Stomach (tissue), 4 donors: Measurements from ENCODE around the gene NR4A1.

Source experiments
- CTCF ChIP-seq, 7 experiments: fragments of 450-650 bp in 4 of 7; fragments of 200-600 bp in 3 of 7; sonication (generic) in 3 of 7; IDR thresholded peaks; one replicate each; pipeline ENCODE4 v1.5.1; 2016 to 2019; ENCODE audit warnings: antibody characterized with exemption in 7 of 7, control low read depth in 2 of 7, mild to moderate bottlenecking in 1 of 7
- POLR2A ChIP-seq, 4 donors: fragments of 450-650 bp; IDR thresholded peaks; one replicate each; pipeline ENCODE4 v1.6.1; 2016; ENCODE audit warnings: antibody characterized with exemption in 4 of 4, control low read depth in 2 of 4, mild to moderate bottlenecking in 1 of 4, moderate library complexity in 1 of 4

DNA sequence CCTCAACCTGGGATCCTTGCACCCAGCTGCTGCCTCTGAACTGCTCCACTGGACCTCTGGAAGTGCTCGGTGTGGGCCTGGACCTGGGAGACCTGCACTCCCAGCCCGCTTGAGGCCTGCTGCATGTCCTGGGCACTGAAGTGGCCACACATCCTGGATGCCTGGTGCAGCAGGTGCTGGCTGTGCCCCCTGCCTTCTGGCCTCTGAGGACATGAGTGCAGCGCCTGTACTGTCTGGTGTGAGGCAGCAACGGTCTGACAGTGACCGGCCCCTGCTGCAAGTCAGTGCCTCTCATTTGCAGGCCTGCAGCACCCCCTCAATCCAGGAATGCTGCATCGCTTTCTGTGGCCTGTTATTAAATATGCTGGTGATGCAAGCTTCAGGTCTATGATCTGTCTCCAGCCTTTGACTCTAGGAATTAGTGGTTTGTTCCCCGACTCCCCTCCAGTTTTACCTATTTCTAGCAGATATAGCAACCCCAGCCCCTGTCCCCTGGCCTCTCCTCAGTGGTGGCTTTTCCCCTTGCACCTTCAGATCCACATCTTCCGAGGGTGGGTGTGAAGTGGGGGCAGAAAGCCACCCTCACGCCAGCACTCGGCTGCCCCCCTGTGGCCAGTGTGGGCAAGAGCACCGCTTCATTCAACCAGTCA lies 31.9 kb downstream of the NR4A1 start:
- peak in 5 of 7 experiments; percentile 92 to 97 (median 95) for TF ChIP-seq CTCF (IDR thresholded peaks at IDR 0.05)
- no peak for TF ChIP-seq POLR2A (IDR thresholded peaks at IDR 0.05)
